HG02678 (cell line): ENCODE measurements around the gene POLA1.

ENCODE experiments used
- ATAC-seq: cut with Tn5 transposase; IDR thresholded peaks from one replicate; pipeline ENCODE4 v1.9.1; 2021; ENCODE audit warnings: mild to moderate bottlenecking, moderate library complexity; ENCODE audit not compliant: unreplicated experiment

Gene POLA1

DNA sequence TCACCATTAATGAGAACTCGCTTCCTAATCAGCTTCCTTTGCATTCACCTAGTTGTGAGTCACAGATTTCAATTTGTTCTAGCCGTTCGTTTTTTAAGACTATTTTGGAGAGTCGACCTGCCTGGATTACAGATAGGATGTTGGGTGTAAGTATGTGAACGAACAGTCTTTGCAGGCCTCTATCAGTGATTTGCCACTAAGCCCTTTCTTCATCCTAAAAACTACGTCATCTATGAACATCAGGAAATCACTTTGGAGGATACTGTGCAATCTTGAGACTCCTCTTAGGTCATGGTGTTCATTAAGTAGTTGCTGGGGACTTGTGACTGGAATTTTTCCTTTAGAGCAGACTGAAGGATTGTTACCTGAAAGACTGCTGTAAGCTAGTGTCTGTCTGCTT is 1.1 kb downstream of the POLA1 start:
- ATAC-seq, result no peak

DNA sequence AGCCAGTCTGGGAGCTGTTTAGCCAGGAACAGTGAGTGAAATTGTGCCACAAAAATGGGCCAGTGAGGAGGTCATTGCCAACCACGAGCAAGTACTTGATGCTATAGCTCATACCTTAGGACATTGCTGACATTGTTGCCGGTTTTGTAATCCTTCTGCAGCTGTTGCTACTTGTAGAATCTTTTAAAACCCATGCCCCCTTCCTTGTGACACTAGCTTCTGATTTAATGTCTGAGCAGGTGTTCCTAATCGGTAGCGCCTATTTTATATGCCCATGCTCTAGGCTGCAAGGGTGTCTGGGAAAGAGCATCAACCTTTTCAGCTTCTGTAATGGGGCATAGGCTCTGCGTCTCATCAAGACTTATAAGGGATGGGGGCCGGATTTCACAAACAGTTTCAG is 2.6 kb downstream of the POLA1 start:
- ATAC-seq, result no peak

DNA sequence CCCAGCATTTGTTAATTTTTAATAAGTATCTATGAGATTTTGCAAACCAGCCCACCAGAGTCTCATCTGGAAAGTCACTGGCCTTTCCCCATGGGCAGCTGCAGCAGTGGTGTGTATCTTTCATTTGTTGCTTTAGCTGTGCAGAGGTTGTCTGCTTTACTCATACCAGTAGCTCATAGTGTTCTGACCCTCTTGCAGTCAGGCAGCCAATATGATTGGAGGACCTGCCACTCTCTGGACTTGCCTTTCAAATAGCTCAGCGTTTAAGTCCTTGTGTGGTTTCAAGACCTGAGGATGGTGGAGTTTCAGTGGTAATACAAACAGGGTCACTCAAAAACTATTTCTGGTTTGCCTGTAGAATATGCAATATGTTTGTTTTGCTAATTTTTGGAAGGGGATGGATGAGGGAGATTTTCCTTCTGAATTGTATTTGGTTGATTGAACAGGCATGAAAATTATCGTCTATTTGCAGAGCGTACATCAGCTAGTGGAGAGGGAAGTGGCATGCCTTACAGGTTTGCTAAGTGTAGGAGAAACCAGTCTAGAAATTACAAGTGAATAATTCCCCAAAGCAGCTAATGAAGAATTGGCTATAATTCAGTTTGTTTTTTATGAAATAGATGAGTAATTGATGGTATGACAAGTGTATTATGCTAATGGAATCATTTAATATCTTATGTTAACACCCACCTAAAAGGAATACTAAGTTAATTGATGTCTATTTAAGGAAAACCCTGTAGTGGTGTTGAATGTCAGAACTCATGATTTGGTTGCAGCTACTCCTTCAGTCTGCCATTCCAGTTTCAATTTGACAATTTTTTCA is 8.9 kb downstream of the POLA1 start:
- peak; percentile 99 for ATAC-seq

DNA sequence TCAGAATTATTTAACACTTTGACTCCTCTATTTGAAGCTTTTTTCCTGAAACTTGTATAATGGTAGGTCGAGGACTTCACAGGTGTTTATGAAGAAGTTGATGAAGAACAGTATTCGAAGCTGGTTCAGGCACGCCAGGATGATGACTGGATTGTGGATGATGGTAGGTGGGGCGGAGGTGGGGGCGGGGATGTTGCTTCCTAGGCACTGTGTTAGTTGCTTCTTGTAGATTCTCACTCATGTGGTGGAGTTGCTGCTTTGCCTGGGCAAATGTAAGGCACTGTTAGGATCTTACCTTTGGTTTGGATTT is 9.4 kb downstream of the POLA1 start:
- ATAC-seq, result no peak

DNA sequence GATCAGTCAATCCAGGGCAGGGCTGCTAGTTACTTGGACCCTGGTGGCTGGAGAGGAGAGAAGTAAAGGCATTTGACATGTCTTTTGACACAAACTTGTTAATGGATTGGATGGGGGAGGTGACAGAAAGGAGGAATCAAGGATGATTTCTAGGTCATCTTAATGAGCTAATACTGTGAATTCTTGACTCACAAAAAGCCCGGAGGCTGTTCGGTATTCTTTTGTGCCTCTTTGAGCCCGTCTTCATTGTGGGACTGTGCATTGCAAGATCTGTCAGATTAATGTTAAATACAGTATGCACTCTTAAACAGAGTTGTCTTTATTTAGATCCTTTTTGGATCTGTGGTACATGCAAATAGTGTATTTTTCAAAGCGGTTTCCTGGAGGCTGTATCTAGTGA is 25.1 kb downstream of the POLA1 start:
- ATAC-seq, result no peak

DNA sequence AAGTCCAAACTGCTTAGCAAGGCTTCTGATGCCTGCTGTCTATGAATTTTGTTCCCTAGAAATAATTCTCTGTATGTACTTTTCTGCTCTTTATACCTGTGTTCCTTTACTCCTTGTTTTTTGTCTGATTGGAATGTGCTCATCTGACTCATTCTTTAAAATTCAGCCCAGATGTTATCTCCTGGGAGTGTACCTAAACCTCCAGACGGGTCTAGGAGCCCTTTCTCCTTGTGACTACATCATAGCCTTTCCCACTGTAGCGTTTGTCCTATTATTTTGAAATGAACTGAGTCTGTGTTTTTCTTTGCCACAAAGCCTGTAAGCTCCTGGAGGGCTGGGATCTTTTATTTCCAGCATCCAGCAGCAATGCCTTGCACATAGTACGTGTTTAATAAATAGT is 26.3 kb downstream of the POLA1 start:
- ATAC-seq, result no peak

DNA sequence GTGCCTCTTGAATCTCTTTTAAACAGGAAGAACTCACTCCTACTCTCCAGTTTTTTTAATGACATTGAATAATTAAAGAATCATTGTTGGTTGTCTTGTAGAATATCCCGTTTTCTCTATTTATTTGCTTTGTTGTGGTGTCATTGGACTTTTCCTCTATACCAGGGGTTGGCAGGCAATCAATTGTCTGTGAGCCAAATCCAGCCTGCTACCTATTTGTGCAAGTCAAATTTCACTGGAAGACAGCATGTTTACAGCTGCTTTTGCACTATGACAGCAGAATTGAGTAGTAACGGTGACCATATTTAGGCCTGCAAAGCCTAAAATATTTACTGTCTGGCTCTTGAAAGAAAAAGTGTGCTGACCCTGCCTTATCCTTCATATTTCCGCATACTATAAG is 34.8 kb downstream of the POLA1 start:
- no peak for ATAC-seq

DNA sequence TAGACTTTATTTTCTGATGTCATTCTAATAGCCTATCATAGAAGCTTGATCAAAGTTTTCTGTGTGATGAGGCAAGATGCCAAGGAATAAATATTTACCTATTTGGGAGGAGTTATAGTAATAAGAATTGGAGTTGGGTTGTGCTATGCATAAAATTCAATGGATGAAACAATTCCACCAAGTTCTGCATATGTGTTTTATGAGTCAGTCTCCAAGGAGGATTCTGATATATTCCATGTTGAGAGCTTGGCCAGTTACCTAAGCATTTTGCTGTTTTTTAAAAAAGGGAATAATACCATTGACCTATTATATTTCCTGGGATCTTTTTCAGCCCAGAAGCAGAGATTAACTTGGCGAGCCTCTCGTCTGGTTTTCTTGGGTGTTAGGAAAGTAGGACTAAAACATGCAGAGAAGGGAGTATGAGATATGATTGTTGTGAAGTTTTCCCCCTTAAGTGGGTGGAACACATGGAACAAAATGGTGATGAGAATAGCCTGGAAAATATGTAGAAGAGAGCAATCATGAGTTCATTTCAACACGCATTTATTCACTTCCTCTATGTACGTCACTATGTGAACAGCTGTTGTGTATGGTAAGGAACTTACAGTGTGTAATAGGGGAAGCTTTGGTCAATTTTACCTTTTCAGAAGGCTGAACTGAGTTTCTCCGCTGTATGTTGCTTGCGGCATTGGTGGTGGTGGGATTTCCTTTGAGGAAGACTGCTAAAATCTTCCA is 39.2 kb downstream of the POLA1 start:
- ATAC-seq, result no peak

DNA sequence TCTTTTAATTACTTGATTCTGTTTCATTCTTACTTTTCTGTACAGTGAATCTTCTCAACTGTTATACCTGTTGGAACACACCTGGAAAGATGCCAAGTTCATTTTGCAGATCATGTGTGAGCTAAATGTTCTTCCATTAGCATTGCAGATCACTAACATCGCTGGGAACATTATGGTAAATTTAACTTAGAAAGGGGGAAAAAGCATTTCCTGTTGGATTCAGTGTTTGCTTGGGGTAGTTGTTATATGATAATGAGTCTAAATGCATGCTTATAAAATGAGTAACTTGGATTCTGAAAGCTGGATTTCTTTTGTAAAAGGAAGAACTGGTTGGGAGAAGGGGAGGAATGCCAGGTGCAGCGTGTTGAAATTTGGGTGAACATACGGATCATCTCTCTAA is 47.6 kb downstream of the POLA1 start:
- no peak for ATAC-seq

DNA sequence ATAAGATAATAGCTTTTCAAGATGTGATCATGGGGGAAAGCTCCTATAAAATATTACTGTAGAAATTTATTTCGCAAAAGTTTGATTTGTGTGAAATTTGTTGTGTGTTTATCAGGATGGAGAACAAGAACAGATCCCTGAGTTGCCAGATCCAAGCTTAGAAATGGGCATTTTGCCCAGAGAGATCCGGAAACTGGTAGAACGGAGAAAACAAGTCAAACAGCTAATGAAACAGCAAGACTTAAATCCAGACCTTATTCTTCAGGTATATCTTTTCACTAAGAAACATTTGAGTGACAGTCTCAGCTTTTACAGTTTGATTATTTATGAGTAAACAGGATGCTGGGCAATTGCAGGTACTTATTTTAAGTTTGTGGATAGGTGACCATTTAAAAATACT is 54.5 kb downstream of the POLA1 start:
- ATAC-seq, result no peak

DNA sequence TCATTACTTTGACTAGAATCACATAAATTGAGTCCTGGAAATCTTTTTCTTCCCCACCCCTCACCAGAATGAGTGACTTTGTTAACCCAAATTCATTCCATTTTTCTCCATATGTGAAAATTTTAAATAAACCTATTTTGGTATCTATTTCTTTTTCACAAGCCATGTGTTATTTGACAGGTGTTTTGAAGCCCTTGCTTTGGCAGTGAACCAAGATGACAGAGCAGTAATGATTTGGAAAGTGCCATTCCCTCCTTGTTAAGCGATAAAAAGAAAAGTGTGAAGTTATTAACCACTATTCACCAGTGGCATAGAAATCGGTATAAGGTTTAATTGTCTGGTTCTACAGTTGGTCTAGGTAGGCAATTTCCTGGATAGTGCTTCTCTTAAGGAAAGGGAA is 66.1 kb downstream of the POLA1 start:
- ATAC-seq, result no peak

DNA sequence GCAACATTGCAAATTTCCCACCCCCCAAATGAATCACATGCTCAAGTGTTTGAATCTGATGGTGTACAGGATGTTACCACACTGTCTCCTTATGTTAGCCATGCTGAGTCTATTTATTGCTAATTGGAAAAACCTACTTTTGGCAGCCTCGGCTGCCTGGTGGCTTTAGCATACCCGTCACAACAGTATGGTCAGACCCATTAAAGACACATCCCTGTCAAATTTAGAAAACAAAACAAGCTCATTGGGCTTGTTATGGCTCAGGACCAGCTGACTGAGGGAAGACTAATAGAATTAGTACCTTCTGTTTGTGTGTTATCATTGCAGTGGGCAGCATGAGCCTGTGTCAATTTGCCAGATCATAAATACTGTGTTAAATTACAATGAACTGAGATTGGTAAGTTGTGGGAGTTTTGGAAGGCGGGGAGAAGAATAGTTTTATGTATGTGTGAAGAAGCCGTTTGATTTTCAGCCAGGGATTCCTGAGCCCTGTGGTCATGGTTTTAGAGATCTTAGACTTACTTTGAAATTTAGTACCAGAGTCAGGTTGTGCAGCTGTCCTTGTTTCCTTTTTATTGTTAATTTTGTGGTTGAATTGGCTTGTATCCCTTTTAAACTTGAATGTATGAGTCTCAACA is 66.8 kb downstream of the POLA1 start:
- no peak for ATAC-seq

DNA sequence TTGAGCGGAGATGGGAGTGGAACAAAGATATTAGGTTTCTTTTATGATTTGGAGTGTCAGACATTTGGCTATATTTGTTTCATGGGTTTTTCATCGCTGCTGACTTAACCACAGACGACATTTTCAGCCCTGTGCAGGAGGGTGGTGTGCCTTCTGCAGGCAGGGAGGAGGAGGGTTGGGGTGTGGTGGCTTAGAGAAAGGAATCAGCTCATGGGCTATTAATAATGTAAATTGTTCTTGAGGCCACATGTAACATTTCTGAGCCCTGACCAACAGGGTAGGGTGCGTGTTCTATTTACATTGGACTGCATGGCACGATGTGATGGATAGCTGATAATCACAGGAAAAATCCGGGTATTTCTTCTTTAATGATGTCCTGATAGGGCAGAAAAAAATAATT is 67.6 kb downstream of the POLA1 start:
- no peak for ATAC-seq

DNA sequence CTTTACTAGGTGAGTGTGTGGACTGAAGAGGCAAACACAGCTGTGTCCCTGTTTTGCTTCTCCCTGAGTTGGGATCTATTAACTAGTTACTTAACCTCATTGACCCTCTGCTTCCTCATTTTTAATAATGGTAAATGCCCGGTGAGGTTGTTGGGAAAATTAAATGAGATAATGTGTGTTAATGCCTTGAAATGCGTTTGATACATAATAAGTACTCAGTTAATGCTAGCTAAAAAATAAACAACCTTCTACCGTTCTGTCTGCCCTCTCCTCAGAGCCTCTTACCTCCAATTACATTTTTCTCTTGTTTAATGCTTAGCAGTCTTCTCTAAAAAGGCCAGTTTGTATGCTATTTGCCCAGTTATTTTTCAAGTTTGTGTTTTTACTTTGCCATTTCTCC is 70.3 kb downstream of the POLA1 start:
- no peak for ATAC-seq

DNA sequence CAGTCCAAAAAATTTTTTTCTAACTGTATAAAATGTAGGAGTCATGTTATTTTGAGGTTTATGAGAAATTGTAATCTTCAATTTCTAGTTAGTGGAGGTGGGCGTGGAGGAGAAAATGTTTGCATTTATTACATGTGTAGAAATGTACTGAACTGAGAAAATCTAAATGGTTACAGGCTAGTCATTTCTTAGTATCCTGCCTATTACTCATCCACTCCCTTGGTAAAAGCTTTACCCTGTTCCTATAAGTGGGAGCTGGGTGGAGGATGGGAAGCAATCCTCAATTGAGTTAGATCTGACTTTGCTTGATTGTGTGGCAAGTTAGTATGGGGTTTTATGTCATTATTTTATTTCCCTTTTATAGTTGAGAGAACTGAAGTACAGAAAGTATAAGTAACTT is 73.8 kb downstream of the POLA1 start:
- ATAC-seq, result no peak

DNA sequence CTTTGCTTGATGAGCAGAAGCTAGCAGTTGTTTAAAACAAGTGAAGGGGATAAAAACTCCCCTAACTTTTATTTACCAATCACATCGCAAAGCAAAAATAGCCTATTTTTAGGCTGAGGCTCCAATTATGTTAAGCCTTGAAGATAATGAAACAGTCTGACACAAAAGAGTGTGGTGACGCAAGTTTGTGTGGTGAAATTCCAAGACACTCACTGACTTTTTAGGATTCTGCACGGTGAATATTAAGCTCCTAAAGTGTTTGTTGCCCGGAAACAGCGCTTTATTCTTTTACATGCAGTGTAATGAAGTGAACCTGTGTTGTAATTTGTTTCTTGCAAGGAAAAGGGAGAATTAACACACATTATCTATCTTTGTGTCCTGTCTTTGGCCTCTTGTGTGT is 74.8 kb downstream of the POLA1 start:
- no peak for ATAC-seq

DNA sequence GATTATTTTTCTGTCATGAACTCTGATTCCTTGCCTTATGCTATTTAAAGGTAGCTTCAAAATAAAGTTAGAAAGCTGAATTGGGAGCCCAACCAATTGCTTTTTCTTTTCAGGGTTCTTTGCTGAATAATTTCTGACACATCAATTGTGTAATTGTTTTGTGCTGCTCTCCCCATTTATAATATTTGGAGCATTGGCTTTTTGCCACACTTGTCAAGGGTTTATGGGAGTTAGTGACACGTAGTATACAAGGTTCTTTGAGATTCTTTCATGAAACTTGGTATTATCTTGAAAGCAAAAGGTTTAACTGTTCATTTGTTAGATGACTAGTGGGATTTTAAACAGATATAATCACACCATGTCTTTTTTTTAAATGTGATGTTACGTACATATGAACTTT is 80.9 kb downstream of the POLA1 start:
- ATAC-seq, result no peak

DNA sequence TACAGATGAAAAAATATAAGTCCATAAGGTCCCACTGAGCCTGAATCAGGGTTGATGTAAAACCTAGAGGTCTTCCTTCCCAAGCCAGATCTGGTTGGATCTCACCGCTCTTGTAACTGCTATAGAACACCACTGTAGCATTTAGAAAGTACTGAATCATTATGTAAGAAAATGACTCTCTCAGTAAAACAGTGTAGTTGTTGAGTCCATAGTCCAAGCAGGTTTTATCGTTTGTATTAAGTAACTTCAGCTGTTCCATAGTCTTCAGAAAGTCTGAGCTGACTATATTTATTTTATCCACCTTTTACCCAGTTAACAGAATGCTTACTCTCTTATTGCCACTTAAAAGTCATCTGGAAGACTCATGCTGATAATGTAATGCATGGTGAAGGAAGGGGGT is 82.2 kb downstream of the POLA1 start:
- ATAC-seq, result no peak

DNA sequence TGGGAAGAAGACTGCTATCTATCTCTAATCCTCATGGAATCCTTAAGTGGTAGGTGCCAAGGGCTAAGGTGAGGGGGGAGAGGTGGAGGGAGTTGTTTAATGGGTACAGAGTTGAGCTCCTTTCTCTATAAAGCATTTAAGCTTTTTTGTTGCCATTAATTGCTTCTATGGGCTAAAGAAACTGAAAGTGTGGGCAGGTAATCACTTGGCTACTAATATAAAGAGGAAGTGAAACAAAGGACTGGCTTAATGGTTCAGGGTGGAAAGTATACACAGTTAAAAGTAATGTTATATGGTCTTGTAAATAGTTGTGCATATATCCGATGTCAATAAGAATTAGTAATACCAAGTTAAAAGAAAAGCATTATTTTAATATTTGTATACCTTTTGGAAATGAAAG is 83.9 kb downstream of the POLA1 start:
- ATAC-seq, result peak; percentile 99

DNA sequence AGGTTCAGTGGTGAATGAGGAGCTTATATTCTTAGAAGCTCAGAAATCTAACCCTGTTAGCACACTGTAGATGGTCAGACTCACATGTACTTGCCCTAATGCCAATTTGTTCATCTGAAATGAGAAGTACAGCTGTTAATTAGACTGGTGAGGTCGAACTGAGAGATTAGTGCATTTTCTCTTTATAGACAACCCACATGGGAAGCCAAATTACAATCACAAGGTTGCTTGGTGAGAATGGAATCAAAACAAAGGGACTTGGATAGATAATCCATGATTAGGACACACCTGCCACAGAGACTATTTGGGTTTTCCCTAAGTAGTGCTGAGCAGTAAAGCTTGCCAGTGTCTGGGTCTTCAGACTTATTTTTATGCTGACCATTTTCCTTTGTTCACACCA is 88.3 kb downstream of the POLA1 start:
- ATAC-seq, result no peak

DNA sequence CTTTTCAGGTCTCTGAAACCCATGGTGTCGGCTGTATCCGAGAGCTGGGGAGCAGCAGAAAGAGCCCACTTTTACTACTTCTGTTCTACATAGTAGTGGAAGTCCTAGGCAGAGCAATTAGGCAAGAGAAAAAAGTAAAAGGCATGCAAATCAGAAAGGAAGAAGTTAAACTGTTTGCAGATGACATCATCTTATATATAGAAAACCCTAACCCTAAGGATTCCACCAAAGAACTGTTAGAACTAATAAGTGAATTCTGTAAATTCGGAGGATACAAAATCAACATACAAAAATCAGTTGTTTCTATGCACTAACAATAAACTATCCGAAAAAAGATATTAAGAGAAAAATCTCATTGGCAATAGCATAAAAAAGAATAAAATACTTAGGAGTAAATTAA is 95.3 kb downstream of the POLA1 start:
- ATAC-seq, result no peak

DNA sequence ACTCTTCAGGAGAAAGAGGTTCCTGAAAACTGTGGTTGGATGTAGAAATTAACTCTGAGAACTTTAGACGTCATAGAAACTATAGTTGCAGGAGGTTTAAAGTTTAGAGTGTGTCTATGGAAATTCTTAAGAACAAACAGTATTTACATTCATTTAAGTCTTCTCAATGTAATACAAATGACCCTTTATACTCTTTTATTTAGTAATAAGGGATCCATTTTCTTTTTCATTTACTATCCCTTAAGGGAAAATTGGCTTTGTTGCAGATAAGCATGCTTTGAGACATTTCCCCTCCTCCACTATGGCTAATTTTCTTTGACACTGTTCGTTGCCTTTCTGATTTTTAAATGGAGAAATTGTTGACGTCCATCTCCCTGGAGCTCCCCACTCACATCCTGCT is 96.4 kb downstream of the POLA1 start:
- ATAC-seq, result no peak
